Measurements from ENCODE around the gene NEMP1.
"Not testable (repeated sequence)": the region's sequence is repeated elsewhere in the genome, so short reads cannot be mapped to it uniquely, and the experiment has no call there.

The NEMP1 gene

DNA sequence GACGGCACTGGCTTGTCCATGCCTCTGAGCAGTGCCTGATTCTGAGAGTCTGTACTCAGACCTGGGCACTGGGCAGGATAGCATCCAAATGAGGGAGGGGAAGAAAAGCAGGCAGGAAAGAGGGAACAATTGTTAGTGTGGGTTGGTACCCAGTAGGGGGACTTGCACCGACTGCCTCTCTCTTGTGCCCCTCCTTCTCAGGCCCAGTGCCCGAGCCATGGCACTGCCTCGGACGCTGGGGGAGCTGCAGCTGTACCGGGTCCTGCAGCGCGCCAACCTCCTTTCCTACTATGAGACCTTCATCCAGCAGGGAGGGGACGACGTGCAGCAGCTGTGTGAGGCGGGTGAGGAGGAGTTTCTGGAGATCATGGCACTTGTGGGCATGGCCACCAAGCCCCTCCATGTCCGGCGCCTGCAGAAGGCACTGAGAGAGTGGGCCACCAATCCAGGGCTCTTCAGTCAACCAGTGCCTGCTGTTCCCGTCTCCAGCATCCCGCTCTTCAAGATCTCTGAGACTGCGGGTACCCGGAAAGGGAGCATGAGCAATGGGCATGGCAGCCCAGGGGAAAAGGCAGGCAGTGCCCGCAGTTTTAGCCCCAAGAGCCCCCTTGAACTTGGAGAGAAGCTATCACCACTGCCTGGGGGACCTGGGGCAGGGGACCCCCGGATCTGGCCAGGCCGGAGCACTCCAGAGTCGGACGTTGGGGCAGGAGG is 12.5 kb upstream of the NEMP1 start:
- DNase-seq, result no peak

DNA sequence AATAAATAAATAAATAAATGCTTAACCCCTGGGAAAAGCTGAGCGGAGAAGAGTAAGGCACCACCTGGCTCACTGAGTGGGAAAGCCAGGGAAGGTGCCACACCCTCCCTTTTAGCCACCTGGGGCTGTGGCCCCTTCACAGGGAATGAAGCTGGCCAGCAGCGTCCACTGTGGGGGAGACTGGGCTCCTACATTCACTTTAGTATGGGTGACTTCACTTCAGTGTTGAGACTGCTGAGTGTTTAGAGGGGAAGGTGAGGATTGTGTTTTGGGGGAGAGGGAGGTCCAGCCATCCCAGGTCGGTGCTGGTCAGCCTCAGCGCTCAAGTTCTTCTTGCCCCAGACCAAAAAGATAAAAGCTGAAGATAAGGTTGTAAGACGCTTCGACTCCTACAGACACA is 11.9 kb upstream of the NEMP1 start:
- DNase-seq, result no peak

DNA sequence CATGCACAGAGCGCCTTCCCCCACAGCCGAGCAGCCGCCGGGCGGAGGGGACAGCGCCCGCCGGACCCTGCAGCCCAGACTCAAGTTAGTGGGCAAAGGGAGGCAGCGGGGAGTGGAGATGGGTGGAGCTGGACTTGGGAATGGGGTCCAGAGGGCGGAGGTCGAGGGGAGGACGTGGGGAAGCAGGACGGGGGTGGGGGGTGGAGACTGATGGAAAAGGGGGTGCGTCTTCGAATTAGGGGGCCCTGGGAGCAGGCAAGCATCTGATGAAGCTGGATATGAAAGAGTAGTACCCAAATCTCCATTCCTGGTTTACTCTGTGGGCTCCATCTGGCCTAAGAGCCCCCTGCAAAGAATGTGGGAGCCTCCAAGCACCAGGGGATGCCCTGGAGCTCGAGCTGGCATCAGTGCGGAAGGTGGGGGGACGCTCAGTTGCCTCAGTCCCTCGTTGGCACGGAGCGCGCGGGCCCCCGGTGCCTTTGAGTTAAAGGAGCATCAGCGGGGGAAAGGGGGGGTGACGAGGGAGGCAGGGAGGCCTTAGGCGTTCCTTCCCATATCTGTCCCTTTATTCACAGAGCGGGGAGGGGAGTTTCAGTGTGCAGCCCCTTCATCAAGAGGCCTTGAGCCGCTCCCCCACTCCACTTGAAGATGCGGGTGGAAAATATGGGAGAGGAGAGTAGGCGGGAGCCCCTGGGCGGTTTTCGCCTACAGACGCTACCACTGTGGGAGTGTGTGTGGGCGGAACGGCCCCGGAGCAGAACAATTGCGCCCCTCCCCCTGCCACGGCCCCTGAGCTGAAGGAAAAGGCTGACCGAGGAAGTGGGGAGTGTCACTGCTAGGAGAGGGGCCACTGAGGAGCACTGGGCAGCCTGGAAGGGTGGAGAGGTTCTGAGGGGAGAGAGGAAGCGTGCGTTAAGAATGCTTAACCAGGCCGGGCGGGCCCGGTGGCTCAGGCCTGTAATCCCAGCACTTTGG is 11.0 kb upstream of the NEMP1 start:
- no peak for DNase-seq

DNA sequence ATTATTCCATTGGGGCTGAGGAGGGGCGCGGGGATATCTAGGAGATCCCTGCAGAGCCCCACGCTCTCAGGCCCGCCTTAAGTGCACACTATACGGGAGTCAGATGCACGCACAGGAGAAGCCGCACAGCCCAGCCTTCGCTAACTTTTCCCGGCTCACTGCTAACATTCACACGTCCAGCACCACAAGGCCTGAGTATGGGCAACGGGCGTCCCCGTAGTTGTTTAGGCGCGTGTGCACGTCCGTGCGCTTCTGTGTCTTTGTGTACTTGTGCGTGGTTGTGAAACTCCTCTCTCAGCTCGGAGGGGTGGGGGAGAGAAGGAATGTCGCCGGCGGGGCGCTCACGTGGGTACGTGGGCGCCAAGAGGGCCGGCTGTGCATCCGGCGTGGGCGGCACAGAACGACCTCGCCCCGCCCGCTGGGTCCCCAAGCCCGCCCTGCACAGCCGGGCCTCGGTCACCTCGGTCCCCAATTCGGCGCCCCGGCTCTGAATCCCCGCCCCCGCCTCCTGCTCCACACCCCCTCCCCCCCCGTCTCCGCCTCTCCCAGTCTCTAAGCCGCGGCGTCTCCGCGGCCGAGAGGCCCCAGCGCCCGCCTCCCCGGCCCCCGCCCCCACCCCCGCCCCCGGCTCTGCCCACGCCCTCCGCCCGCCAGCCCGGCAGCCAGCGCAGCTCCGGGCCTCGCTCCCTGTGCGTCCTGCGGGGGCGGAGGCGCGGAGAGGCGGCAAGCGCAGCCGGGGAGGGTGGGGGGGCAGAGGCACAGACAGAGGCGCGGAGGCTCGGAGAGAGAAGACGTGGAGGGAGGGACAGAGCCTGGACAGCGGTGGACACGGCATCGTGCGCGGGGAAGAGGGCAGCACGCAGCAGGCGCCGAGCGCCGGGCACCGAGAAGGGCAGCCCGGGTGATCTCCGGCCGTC is 10.0 kb upstream of the NEMP1 start, which contains the start of gene NAB2:
TSS of gene NAB2 (plus strand) at position 761 of the 917 bp plus-strand sequence. CDS start 158 bp downstream, outside the sequence.
- peak; percentile 86 for DNase-seq

DNA sequence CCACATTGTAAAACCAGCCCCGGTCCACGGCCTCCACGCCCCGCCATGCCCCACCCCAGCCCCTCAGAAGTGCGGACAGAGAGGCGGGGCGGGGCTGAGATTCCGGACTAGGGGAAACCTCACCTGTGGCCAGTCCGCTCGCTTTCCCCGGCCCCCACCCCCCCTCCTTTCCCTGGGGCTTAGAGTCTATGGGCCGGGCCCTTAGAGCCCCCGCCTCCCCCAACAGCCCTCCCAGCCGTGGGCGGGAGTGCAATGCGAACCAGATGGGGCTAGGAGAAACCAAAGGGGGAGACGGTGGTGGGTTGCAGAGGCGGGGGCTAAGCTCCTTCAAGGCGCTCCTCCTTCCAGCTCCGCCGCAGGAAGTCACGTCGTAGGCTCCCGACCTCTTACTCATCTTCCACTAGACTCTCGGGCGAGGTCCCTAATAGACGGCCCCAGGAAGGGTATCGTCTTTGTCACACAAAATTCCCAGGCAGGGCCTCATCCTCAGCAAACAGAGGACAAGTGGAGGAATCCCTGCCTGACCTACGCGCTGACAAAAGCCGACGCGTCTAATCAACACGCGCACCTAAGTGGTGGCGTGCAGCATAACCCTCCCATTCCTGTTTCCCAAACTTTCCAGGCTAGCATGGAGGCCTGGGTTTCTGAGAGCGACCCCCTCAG is 9.2 kb upstream of the NEMP1 start:
- DNase-seq, result peak; percentile 30

DNA sequence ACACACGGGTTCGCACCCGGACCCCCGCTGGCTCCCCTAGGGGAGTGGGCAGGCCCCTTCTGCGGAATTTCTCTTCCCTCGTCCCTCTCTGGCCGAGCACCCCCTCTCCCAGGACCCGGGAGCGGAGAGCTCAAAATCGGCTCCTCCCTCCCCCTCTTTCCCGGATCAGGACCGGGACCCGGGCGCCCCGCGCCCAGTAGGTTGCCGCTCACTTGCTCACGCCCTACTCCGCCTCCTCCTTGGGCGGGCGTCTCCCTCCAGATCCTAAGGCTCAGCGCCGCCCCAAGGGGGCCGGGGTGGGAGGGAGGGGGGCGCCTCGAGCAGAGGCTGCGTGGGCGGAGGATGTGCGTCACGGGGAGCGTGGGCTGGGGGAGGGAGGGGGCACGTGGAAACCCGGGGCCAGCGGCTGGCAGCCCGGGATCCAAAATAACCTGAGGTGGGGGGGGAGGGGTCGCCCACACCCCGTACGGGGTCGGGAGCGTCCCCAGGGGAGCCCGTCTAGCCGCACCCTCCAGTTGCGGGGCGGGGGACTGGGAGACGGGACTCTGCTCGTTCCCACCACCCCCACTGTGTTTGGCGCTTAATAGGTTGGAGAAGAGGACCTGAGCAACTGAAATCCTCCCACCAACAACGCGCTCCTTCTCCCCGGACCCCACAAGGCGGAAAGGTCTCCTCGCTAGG is 8.6 kb upstream of the NEMP1 start:
- DNase-seq, result peak; percentile 30

DNA sequence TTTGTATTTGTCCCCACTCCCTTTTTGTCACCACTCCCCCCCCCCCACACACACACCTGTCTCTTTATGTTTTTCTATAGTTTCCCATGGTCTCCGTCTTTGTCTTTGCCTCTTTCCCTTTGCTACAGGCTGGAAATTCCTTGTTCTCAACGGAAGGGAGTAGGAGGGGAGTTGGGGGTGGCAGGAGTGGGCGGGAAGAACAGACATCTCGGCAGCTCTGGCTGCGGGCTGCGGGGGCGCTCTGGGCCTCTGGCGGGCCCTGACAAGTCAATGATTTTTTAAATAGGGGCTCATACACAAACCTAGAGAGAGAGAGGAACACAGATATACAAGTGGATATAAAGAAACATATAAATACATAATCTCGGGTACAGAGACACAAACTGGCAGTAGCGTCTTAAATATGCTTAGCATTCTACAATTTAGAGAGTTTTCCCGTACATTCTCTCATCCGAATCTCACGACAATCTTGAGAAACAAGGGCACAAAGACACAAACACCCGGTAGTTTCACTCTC is 8.0 kb upstream of the NEMP1 start:
- DNase-seq, result peak; percentile 61

DNA sequence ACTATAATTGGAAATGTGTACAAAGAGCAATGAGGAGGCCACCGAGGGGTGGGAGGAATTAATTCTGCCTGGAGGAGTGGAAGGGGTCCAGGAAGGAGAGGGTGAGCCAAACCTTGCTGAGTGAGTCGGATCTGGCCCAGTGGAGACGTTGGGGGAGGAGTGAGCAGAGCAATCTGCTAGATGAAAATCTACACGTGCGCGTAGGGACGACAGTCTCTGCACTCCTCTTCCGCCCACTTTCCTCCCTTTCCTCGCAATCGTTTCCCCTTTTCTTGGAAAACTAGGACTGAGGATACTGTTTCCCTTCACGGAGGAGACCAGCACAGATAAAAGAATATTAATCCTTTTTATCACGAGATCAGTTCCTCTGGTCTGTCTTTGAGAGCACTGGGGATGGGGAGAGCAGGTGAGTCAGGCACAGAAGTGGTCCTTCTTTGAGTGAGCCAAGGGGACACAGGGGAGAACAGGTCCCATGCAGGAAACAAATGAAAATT is 7.5 kb upstream of the NEMP1 start:
- DNase-seq, result no peak

DNA sequence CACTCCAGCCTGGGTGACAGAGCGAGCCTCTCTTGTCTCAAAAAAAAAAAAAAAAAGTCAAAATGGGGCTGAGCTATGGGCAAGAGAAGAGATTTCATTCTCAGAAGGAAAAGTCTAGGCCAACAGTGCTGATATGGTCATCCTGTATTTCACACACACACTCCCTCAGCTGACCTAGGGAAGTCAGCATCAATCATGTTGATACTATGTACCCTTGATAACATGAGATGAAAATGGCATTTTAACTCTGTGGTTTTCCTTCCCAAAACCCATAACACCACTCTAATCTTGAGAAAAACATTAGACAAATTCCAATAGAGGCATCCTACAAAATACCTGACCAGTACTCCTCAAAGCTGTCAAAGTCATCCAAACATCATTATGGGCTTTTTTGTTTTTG is 2.3 kb upstream of the NEMP1 start:
- no peak for DNase-seq

DNA sequence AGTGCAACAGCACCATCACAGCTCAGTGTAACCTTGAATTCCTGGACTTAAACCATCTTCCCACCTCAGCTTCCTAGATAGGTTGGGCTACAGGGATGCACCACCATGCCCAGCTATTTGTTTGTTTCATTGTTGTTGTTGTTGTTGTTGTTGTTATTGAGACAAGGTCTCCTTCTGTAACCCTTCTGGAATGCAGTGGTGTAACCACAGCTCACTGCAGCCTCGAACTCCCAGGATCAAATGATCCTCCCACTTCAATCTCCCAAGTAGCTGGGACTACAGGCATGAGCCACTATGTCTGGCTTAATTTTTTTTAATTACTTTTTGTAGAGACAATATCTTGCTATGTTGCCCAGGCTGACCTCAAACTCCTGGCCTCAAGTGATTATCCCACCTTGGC is 1.2 kb upstream of the NEMP1 start:
- no peak for DNase-seq

DNA sequence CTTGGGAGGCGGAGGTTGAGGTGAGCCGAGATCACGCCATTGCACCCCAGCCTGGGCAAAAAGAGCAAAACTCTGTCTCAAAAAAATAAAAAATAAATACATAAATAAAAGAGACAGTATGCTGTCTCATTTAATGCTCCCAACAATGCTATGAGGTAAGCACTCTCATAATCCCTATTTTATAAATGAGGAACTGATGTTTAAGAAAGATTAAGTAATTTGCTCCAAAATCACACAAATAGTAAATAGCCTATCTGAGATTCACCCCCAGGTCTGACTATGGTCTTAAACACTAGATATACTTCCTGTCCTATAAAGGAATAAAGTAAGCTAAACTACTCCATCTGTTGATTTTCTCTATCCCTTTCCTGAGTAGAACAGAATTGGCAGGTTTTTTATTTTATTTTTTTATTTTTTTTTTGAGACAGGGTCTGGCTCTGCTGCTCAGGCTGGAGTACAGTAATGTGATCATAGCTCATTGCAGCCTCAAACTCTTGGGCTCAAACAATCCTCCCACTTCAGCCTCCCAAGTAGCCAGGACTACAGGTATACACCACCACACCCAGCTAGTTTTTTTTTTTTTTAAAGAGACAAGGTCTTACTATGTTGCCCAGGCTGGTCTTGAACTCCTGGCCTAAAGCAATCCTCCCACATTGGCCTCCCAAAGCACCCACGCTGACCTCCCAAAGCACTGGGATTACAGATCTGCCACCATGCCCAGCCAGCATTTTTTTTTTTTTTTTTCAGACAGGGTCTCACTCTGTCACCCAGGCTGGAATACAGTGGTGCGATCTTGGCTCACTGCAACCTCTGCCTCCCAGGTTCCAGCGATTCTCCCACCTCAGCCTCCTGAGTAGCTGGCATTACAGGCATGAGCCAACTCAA is 4.8 kb downstream of the NEMP1 start:
- not testable (repeated sequence) for DNase-seq

DNA sequence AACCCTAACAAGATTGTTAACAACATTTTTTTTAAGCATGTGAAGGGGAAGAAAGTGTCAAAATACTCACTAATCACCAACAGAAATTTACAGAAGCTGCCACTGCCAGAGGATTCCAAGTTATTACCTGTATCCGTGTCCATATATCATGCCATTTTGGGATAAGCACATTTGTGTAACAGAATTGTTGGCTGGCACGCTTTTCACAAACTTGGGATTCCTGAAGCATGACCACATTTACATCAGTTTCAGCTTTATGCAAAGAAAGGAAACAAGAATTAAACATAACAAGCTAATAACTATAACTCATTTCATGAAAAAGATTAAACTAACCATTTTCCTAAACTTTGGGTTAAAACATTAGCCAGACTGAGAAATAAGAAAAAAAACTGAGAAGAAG is 5.9 kb downstream of the NEMP1 start:
- no peak for DNase-seq

DNA sequence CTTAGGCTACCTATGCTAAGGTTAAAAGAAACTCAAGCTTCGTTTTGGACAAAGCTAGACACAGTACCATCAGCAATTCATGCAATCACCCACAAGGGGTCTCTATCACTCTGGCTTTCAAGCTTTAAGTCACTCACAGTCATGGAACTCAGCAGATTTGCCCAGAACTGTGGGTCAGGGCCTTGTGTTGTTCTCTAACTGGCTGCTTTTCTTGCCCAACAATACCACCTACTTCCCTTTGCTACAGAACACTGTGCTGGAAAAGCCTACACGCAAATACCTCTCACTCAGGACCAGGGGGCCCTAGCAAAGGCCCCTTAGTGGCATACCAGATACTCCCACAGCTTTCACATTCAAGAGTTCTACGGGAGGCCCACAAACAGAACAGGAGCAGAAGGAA is 9.1 kb downstream of the NEMP1 start:
- DNase-seq, result peak; percentile 58

DNA sequence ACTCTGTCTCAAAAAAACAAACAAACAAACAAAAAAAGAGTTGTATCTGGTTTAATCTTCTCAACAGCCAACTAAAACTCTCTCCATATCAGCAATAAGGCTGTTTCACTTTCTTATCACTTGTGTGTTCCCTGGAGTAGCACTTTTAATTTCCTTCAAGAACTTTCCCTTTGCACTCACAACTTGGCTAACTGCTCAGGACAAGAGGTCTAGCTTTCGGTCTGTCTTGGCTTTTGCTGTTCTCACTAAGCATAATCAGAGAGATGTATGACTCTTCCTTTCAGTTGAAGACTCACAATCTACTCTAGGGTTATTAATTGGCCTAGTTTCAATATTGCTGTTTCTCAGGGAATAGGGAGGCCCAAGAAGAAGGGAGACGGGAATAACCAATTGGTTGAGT is 12.3 kb downstream of the NEMP1 start:
- no peak for DNase-seq

DNA sequence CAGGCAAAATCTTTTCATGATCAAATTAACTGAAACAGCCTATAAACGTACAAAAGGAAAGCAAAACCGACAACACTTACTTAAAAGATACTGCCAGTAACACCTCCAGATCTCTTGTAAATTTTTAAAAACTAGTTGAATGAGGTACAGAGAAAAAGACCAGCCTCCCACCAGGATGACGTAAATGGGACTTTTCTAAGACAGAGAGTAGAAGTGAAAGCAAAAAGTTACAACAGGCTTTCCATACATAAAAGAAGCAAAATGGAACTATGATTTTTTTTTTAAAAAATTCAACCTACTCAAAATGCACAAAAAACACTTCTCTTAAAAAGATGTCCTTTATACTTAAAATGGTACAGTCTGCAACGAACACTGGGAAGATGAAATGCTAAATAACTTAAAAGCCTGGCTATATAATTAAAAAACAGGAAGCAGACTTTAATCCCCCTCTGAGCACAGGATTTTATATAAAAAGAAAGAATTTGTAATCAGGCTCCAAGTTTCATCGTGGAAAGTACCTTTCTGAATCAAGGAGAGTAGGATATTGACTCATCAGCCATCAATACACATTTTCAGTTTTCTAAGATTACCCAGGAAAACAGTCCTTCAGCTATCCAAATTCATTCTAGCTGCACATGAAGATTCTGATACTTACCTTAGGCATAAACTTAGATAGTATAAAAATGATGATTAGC is 14.5 kb downstream of the NEMP1 start:
- no peak for DNase-seq

DNA sequence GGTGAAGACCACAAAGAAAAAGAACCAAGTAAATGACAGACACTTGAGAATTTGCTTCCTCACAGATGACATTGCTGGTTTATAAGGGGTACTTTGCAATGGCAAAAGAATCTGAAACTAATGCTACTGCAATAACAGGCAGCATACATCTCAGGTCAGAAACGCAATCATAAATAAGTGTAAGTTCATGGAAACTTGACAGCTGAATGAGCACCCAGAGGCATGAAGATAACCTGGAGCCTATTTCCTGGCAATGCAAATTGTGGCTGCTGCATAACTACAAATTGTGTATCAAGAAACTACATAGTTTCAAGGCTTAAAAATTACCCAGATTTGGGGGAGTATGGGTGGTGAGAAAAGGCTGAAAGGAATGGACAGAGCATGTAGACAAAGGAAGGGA is 20.1 kb downstream of the NEMP1 start:
- DNase-seq, result no peak

DNA sequence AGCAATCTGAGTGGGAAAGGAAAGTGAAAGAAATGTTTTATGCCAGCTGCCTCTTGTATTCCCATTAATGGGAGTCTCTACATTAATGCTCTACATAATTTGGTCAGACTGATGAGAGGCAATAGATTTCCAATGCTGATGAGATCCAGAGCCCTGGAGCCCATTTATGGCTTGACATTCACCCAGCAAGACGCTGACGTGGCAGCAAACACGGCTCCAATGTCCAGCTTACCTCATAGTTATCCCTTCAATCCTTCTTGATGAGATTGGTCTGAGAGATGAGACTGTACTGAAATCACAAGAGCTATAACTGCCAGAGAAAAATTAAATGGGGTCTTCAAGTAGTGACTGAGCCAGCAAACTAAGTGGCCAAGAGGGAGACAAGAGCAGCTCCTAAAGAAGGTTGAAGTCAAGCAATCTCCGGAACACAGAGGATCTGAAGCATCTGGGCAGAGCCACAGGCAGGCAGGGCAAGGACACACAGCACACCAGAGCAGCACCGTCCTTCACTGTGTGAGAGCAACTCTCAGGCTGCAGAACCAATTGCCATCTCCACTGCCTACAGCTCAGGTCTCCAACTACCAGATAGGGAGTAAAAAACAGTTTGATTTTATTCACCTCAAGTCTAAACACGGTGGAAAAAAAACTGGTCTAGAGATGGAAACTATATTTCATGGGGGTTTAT is 21.4 kb downstream of the NEMP1 start:
- no peak for DNase-seq

DNA sequence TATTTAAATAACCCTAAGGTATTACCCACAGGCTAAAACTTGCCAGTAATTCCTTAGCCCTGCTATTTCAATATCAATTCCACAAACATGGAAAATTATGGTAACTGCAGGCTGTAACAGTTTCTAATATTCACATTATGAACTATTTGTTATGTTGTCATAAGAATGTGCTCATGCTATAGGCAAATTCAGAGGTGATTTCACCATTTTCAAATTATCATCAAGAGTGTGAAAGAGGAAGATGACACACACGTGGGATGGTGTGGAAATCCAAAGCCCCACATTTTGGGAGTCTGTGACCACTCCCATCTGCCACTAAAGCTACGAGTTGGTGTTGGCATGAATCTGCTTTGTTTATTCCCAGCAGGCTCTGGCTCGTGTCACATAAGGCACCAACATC is 22.8 kb downstream of the NEMP1 start:
- no peak for DNase-seq

DNA sequence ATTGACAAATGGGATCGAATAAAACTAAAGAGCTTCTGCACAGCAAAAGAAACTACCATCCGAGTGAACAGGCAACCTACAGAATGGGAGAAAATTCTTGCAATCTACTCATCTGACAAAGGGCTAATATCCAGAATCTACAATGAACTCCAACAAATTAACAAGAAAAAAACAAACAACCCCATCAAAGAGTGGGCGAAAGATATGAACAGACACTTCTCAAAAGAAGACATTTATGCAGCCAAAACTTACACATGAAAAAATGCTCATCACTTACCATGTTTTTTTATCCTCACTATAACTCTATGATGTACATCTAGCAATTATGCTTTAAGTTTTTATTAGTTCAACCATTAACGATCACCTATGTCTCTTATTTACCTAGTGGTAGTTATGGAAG is 24.7 kb downstream of the NEMP1 start:
- not testable (repeated sequence) for DNase-seq
